GM18499 (cell line): ENCODE measurements around the gene ZNF615.
"Not testable (repeated sequence)": the region's sequence is repeated elsewhere in the genome, so short reads cannot be mapped to it uniquely, and the experiment has no call there.

Source experiments
- ATAC-seq: cut with Tn5 transposase; IDR thresholded peaks from one replicate; pipeline ENCODE4 v1.9.1; 2021; ENCODE audit warnings: moderate number of reproducible peaks; ENCODE audit not compliant: insufficient read depth, unreplicated experiment

The ZNF615 gene

GRCh38 chr19:52007806-52008557 is at the start of gene ZNF615:
TSS of gene ZNF615 (minus strand) at chr19:52008211. CDS start at chr19:52003711, 4,500 bp downstream.
- no peak for ATAC-seq

GRCh38 chr19:52056480-52056879 is 48.5 kb upstream of the ZNF615 start:
- ATAC-seq: not testable (repeated sequence)

GRCh38 chr19:52051736-52052135 is 43.7 kb upstream of the ZNF615 start:
- ATAC-seq: not testable (repeated sequence)

GRCh38 chr19:52048555-52049501 is 40.8 kb upstream of the ZNF615 start, which contains the start of gene ZNF432:
TSS of gene ZNF432 (minus strand) at chr19:52048838. CDS start at chr19:52046868, 1,970 bp downstream.
- no peak for ATAC-seq

- no peak for ATAC-seq
Measured at GRCh38 chr19:52039169-52039568, 31.2 kb upstream of the ZNF615 start.

GRCh38 chr19:52034051-52034728 is 26.2 kb upstream of the ZNF615 start:
- no peak for ATAC-seq

GRCh38 chr19:52028780-52029123 is 20.7 kb upstream of the ZNF615 start:
- ATAC-seq: no peak

GRCh38 chr19:52028027-52028779 is 20.2 kb upstream of the ZNF615 start, which contains the start of gene ZNF614:
TSS of gene ZNF614 (minus strand) at chr19:52028379. CDS start at chr19:52025745, 2,634 bp downstream.
- no peak for ATAC-seq

- not testable (repeated sequence) for ATAC-seq
Measured at GRCh38 chr19:52026255-52026990, 18.4 kb upstream of the ZNF615 start.

GRCh38 chr19:52024478-52024877 is 16.5 kb upstream of the ZNF615 start:
- not testable (repeated sequence) for ATAC-seq

GRCh38 chr19:52022193-52022592 is 14.2 kb upstream of the ZNF615 start:
- ATAC-seq: no peak

GRCh38 chr19:52020506-52020905 is 12.5 kb upstream of the ZNF615 start:
- no peak for ATAC-seq

- no peak for ATAC-seq
Measured at GRCh38 chr19:52010674-52011073, 2.7 kb upstream of the ZNF615 start.

GRCh38 chr19:52007451-52007805 is 583 bp downstream of the ZNF615 start:
- no peak for ATAC-seq

GRCh38 chr19:51994048-51994644 is 13.9 kb downstream of the ZNF615 start:
- no peak for ATAC-seq

GRCh38 chr19:51993422-51993821 is 14.6 kb downstream of the ZNF615 start:
- ATAC-seq: no peak

- ATAC-seq: peak; percentile 89
Measured at GRCh38 chr19:51986309-51987291, 21.4 kb downstream of the ZNF615 start, which contains the start of gene ZNF350. TSS of gene ZNF350 (minus strand) at chr19:51986840. CDS start at chr19:51974360, 12,480 bp downstream.
